Gastrocnemius medialis (tissue), 4 donors: ENCODE results near the gene LSP1. TPM values are rescaled to one million over a fixed set of nuclear protein-coding genes. Genes with fewer than 3 reads are reported as not detected.

Source experiments
- ATAC-seq, 2 donors: fragments of 150-250 bp; one replicate each; pipeline ENCODE4 v1.9.1; 2016
- DNase-seq, 2 donors: peaks; one replicate each; pipeline ENCODE4 v3.0.0-alpha.2; 2019
- H3K27ac ChIP-seq, 4 donors: fragments of 200-600 bp; sonication (generic); 1 replicate in 1 of 4; 2 replicates in 3 of 4; pipeline ENCODE4 v1.5.1; 2016 to 2018; ENCODE audit warnings: mild to moderate bottlenecking in 2 of 4, moderate library complexity in 1 of 4
- H3K27me3 ChIP-seq, 3 donors: fragments of 200-600 bp; sonication (generic) in 2 of 3; 1 replicate in 1 of 3; 2 replicates in 2 of 3; pipeline versions ENCODE4 v1.5.1 to v1.6.0; 2016 to 2019; ENCODE audit warnings: mild to moderate bottlenecking in 1 of 3, moderate library complexity in 1 of 3
- H3K36me3 ChIP-seq, 2 donors: fragments of 200-600 bp; sonication (generic) in 1 of 2; one replicate each; pipeline ENCODE4 v1.5.1; 2017 to 2018
- H3K4me1 ChIP-seq, 2 donors: fragments of 200-600 bp; sonication (generic) in 1 of 2; one replicate each; pipeline ENCODE4 v1.5.1; 2016 to 2017; ENCODE audit warnings: mild to moderate bottlenecking in 2 of 2
- H3K4me3 ChIP-seq, 4 donors: fragments of 200-600 bp; sonication (generic) in 3 of 4; 1 replicate in 1 of 4; 2 replicates in 3 of 4; pipeline ENCODE4 v1.5.1; 2016 to 2019; ENCODE audit warnings: mild to moderate bottlenecking in 2 of 4
- H3K9me3 ChIP-seq, 3 donors: fragments of 200-600 bp; sonication (generic) in 2 of 3; 1 replicate in 1 of 3; 2 replicates in 2 of 3; pipeline ENCODE4 v1.5.1; 2016 to 2019
- CTCF ChIP-seq, 5 experiments: fragments of 450-650 bp in 3 of 5; fragments of 200-600 bp in 2 of 5; sonication (generic) in 2 of 5; IDR thresholded peaks in 4 of 5; conservative IDR thresholded peaks in 1 of 5; 1 replicate in 4 of 5; 2 replicates in 1 of 5; pipeline ENCODE4 v1.5.1; 2016 to 2019; ENCODE audit warnings: antibody characterized with exemption in 5 of 5, mild to moderate bottlenecking in 3 of 5, moderate library complexity in 3 of 5
- POLR2A ChIP-seq, 2 donors: fragments of 450-650 bp; IDR thresholded peaks; one replicate each; pipeline ENCODE4 v1.6.1; 2017; ENCODE audit warnings: antibody characterized with exemption in 2 of 2, mild to moderate bottlenecking in 2 of 2, moderate library complexity in 2 of 2
- in situ Hi-C, 4 donors: fragments of 200-750 bp; cut with MboI; loops; one replicate each; pipeline versions ENCODE4 v1.15.0 to v1.8.0; 2017; ENCODE audit warnings: low sequenced_read_pairs in 4 of 4
- intact Hi-C: fragments of 100-400 bp; cut with DNase I; formaldehyde crosslinking; loops from one replicate; pipeline ENCODE4 v1.15.1; 2023; ENCODE audit warnings: low total_unique reads
- total RNA-seq, 4 donors: library from RNA; depleted of rRNA; stranded (reverse); fragments of >200 nt; gene quantifications; one replicate each; pipeline versions ENCODE4 v1.1.0 to v1.2.3, GENCODE V29; 2016

LSP1 gene
- total RNA-seq, 4 donors from 2014 or later, result 3.0 to 13.5 (median 5.5) TPM

GRCh38 chr11:1836011-1836945, 16.6 kb upstream of the LSP1 start:
- H3K4me1 ChIP-seq, result peaks cover 0 to 28% of the 10 kb centered on the region in 2 donors
- no peak overlapping the region for H3K27ac ChIP-seq
- no peak overlapping the region for H3K4me3 ChIP-seq
- ATAC-seq, result no peak
- H3K27me3 ChIP-seq, result no peaks in the 10 kb centered on the region
- H3K36me3 ChIP-seq, result no peaks in the 10 kb centered on the region
- intact Hi-C loops (loop anchor here (5.0 kb wide), 1 partner anchor 46 kb away; no protein-coding TSS in a partner anchor), in situ Hi-C loops (no loop called here)
- peak in 1 of 2 donors; percentile 14 for DNase-seq
- H3K9me3 ChIP-seq, result no peaks in the 10 kb centered on the region
- no peak for TF ChIP-seq CTCF (IDR thresholded peaks at IDR 0.05 in 4 of 5, conservative IDR thresholded peaks at IDR 0.05 in 1 of 5)
- TF ChIP-seq POLR2A (IDR thresholded peaks at IDR 0.05), result no peak

- peaks cover 0 to 28% of the 10 kb centered on the region in 2 donors for H3K4me1 ChIP-seq
- in situ Hi-C loops, result no loop called here
- no peaks in the 10 kb centered on the region for H3K9me3 ChIP-seq
- no peak overlapping the region for H3K4me3 ChIP-seq
- H3K27ac ChIP-seq, result peak overlapping the region; percentile 88 to 95 (median 92)
- ATAC-seq (peak in 1 of 2 donors; percentile 13), DNase-seq (peak in 1 of 2 donors; percentile 65)
- peak; percentile 84 to 92 (median 88) for TF ChIP-seq CTCF (IDR thresholded peaks at IDR 0.05 in 4 of 5, conservative IDR thresholded peaks at IDR 0.05 in 1 of 5)
- TF ChIP-seq POLR2A (IDR thresholded peaks at IDR 0.05), result no peak
- H3K27me3 ChIP-seq, result no peaks in the 10 kb centered on the region
- intact Hi-C loops, result loop anchor here (1.0 to 5.0 kb wide), 3 partner anchors 45 to 315 kb away; partner anchors contain the start of gene TNNT3
- no peaks in the 10 kb centered on the region for H3K36me3 ChIP-seq
Observed at GRCh38 chr11:1837171-1838076, 15.5 kb upstream of the LSP1 start.

- DNase-seq (peak in 1 of 2 donors; percentile 40), ATAC-seq (peak in 1 of 2 donors; percentile 3)
- peak overlapping the region; percentile 88 to 95 (median 92) for H3K27ac ChIP-seq
- intact Hi-C loops, result loop anchor here (2.0 to 5.0 kb wide), 2 partner anchors 44 to 81 kb away; partner anchors contain the start of gene TNNT3
- no peaks in the 10 kb centered on the region for H3K36me3 ChIP-seq
- H3K9me3 ChIP-seq, result no peaks in the 10 kb centered on the region
- H3K4me1 ChIP-seq, result peaks cover 0 to 28% of the 10 kb centered on the region in 2 donors
- in situ Hi-C loops, result no loop called here
- TF ChIP-seq POLR2A (IDR thresholded peaks at IDR 0.05) (no peak), CTCF (IDR thresholded peaks at IDR 0.05 in 4 of 5, conservative IDR thresholded peaks at IDR 0.05 in 1 of 5) (peak in 2 of 5 experiments; percentile 12 to 27)
- H3K27me3 ChIP-seq, result no peaks in the 10 kb centered on the region
- no peak overlapping the region for H3K4me3 ChIP-seq
Observed at GRCh38 chr11:1838077-1838425, 14.8 kb upstream of the LSP1 start.

- intact Hi-C loops, result loop anchor here (2.0 to 5.0 kb wide), 2 partner anchors 44 to 80 kb away; partner anchors contain the start of gene TNNT3
- no peaks in the 10 kb centered on the region for H3K27me3 ChIP-seq
- H3K4me1 ChIP-seq, result peaks cover 0 to 28% of the 10 kb centered on the region in 2 donors
- no peaks in the 10 kb centered on the region for H3K9me3 ChIP-seq
- peak; percentile 77 to 92 for DNase-seq
- H3K27ac ChIP-seq, result peak within 1 kb of the TSS; percentile 88 to 95 (median 92)
- in situ Hi-C loops, result no loop called here
- H3K36me3 ChIP-seq, result no peaks in the 10 kb centered on the region
- H3K4me3 ChIP-seq, result peak within 1 kb of the TSS; percentile 36 to 57 (median 40)
- no peak for TF ChIP-seq CTCF (IDR thresholded peaks at IDR 0.05 in 4 of 5, conservative IDR thresholded peaks at IDR 0.05 in 1 of 5)
- peak; percentile 57 to 67 for TF ChIP-seq POLR2A (IDR thresholded peaks at IDR 0.05)
- peak; percentile 56 to 75 for ATAC-seq
Observed at GRCh38 chr11:1838426-1839144, 14.3 kb upstream of the LSP1 start, which contains the start of gene TNNI2. TNNI2 (plus strand) TSS chr11:1838981; CDS start chr11:1839697, 716 bp downstream.
